ENCODE data around the gene KRT74. TPM values are rescaled to one million over a fixed set of nuclear protein-coding genes. Genes with fewer than 3 reads are reported as not detected.
A peak's percentile ranks its signal among the peaks of the same experiment; 100 is the strongest.

The KRT74 gene
- total and polyA plus RNA-seq, 2 of the 8 experiments (the other 6 are each of a cell fraction or from before 2014, with no cell fraction given), result not detected

- no peak overlapping the region for H3K56ac ChIP-seq (replicated peaks; ENCODE audit: insufficient read length, low read depth, low read length)
- DNase-seq (ENCODE audit: low read depth in 1 of 2, low spot score in 2 of 2), result peak in 1 of 2 experiments; percentile 28
- no peak overlapping the region for H4K91ac ChIP-seq (replicated peaks; ENCODE audit: insufficient read length, low read length)
- no peak overlapping the region for H4K5ac ChIP-seq (ENCODE audit: insufficient read length, low read depth, low read length)
- 100% methylated on average over 7 of the region's 7 CpGs; no CpG with 5 or more reads in 1 of the 2 experiments for WGBS, 2 experiments (ENCODE audit: extremely low coverage in 1 of 2, insufficient coverage in 1 of 2, insufficient read length in 1 of 2, insufficient replicate concordance in 2 of 2, low coverage in 1 of 2, low lambda C conversion rate in 2 of 2, missing lambda C conversion rate in 1 of 2)
- H2BK20ac ChIP-seq (ENCODE audit: low read length), result no peak overlapping the region
- CTCF ChIA-PET (ENCODE audit: partially characterized antibody), result interaction anchor here (1.0 to 2.8 kb wide), 7 partner anchors 35 to 371 kb away, joined by 3 to 8 read pairs (median 5); no protein-coding TSS in a partner anchor
- no peak overlapping the region for H2BK15ac ChIP-seq (ENCODE audit: low read length)
- H3K23me2 ChIP-seq (ENCODE audit: low read depth, low read length), result no peaks in the 10 kb centered on the region
- no peaks in the 10 kb centered on the region for H3K79me1 ChIP-seq (ENCODE audit: low read depth, low read length)
- no peak for TF ChIP-seq RFX5 (IDR thresholded peaks at IDR 0.05; ENCODE audit: borderline replicate concordance, low read depth, low read length)
- TF ChIP-seq E2F6 (IDR thresholded peaks at IDR 0.05), result no peak
- TF ChIP-seq SIN3A (conservative IDR thresholded peaks at IDR 0.05 in 1 of 2, IDR thresholded peaks at IDR 0.05 in 1 of 2; ENCODE audit: low read depth in 1 of 2, low read length in 2 of 2), result no peak
- no peak for TF ChIP-seq TAF1 (IDR thresholded peaks at IDR 0.05; ENCODE audit: low read depth, low read length)
- no peak for TF ChIP-seq CHD2 (IDR thresholded peaks at IDR 0.05; ENCODE audit: low read length)
- TF ChIP-seq USF2 (IDR thresholded peaks at IDR 0.05; ENCODE audit: low read length), result no peak
- no peak for TF ChIP-seq ATF2 (IDR thresholded peaks at IDR 0.05; ENCODE audit: low read length)
- no peak for TF ChIP-seq SIX5 (IDR thresholded peaks at IDR 0.05; ENCODE audit: low read depth, low read length)
- no peak for TF ChIP-seq EGR1 (IDR thresholded peaks at IDR 0.05; ENCODE audit: borderline replicate concordance, low read depth, low read length)
- TF ChIP-seq PHF8 (conservative IDR thresholded peaks at IDR 0.05; ENCODE audit: low read depth, low read length), result no peak
- no peak for FAIRE-seq
- no peak overlapping the region for H3K14ac ChIP-seq (ENCODE audit: insufficient read length)
- no peak overlapping the region for H2BK5ac ChIP-seq (ENCODE audit: low read depth, low read length)
- no peak overlapping the region for H2AFZ ChIP-seq (ENCODE audit: low read length)
- H3K79me2 ChIP-seq (ENCODE audit: control insufficient read depth in 1 of 2, insufficient read depth in 2 of 2, low read length in 2 of 2), result no peaks in the 10 kb centered on the region
- no peaks in the 10 kb centered on the region for H3K9me3 ChIP-seq (ENCODE audit: insufficient read depth in 2 of 2, low read depth in 1 of 2, low read length in 1 of 2)
- no peak overlapping the region for H3K27ac ChIP-seq (ENCODE audit: low read depth, low read length)
- no peak overlapping the region for H3K4me3 ChIP-seq (ENCODE audit: extremely low read depth in 1 of 4, insufficient read depth in 2 of 4, low read depth in 3 of 4, low read length in 4 of 4)
- H3K4me2 ChIP-seq (ENCODE audit: insufficient read depth in 1 of 2, low read depth in 2 of 2, low read length in 2 of 2), result no peak overlapping the region
- no peaks in the 10 kb centered on the region; a peak in 1 of 7 replicates for H3K4me1 ChIP-seq (replicated peaks in 1 of 4; ENCODE audit: control insufficient read depth in 3 of 4, insufficient read depth in 4 of 4, low read length in 3 of 4)
- no peak overlapping the region for H3K9ac ChIP-seq (replicated peaks in 1 of 4; ENCODE audit: extremely low read depth in 1 of 4, low read depth in 3 of 4, low read length in 3 of 4)
- H2BK120ac ChIP-seq (replicated peaks; ENCODE audit: low read depth, low read length), result no peak overlapping the region
- H3K4ac ChIP-seq (replicated peaks; ENCODE audit: insufficient read length, low read depth, low read length), result no peak overlapping the region
- H4K20me1 ChIP-seq (replicated peaks in 1 of 2; ENCODE audit: control insufficient read depth in 1 of 2, insufficient read depth in 2 of 2, low read length in 2 of 2), result no peaks in the 10 kb centered on the region
- H2BK12ac ChIP-seq (ENCODE audit: low read depth, low read length), result no peak overlapping the region
- POLR2A ChIA-PET (ENCODE audit: partially characterized antibody), result no interaction called here
- no peak overlapping the region for H3K18ac ChIP-seq (ENCODE audit: extremely low read depth, low read length)
- no peaks in the 10 kb centered on the region for H3K36me3 ChIP-seq (ENCODE audit: control insufficient read depth in 2 of 4, insufficient read depth in 4 of 4, low read length in 3 of 4)
- no peak overlapping the region for H4K8ac ChIP-seq (ENCODE audit: extremely low read depth, insufficient read depth, low read length)
- H3K27me3 ChIP-seq (replicated peaks in 1 of 4; ENCODE audit: control insufficient read depth in 3 of 4, extremely low read depth in 1 of 4, insufficient read depth in 3 of 4, low read length in 3 of 4), result no peaks in the 10 kb centered on the region
- H3K23ac ChIP-seq (ENCODE audit: insufficient read length), result no peak overlapping the region
- no peak overlapping the region for H2AK5ac ChIP-seq (ENCODE audit: low read depth, low read length)
Measured at GRCh38 chr12:52617403-52617785, 43.8 kb upstream of the KRT74 start.
